Midbrain (tissue), 1 donor: ENCODE results near the gene SNX6.
"Not testable (repeated sequence)": the region's sequence is repeated elsewhere in the genome, so short reads cannot be mapped to it uniquely, and the experiment has no call there.

ENCODE experiments used
- DNase-seq: peaks from one replicate; lab custom pipeline; 2025; lab: John Stamatoyannopoulos, UW

Gene SNX6

DNA sequence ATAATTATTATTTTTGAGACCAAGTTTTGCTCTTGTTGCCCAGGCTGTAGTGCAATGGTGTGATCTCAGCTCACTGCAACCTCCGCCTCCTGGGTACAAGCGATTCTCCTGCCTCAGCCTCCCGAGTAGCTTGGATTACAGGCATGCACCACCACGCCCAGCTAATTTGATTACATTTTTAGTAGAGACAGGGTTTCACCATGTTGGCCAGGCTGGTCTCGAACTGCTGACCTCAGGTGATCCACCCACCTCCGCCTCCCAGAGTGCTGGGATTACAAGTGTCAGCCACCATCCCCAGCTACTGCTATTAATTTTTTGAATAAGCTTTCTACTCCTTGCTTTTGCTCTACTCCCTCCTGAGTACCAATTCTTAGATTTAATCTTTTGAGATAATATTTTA is 108.9 kb downstream of the SNX6 start:
- not testable (repeated sequence) for DNase-seq

DNA sequence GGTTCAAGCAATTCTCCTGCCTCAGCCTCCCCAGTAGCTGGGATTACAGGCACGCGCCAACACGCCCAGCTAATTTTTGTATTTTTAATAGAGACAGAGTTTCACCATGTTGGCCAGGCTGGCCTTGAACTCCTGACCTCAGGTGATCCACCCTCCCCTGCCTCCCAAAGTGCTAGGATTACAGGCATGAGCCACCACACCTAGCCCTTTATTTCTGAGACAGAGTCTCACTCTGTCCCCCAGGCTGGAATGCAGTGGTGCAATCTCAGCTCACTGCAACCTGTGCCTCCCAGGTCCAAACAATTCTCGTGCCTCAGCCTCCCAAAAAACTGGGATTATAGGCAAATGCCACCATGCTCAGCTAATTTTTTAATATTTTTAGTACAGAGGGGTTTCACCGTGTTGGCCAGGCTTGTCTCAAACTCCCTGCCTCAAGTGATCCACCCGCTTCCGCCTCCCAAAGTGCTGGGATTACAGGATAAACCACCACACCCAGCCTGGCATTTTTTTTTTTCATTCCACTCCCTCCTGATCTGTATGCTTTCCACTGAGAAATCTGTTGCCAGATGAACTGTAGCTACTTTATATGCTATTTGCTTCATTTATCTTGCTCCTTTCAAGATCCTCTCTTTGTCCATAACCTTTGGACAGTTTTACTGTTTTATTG is 109.5 kb downstream of the SNX6 start:
- not testable (repeated sequence) for DNase-seq
